NCI-H82 (cell line): ENCODE results near the gene CCNA1.

Source experiments
- DNase-seq: peaks from one replicate; lab custom pipeline; 2025; lab: John Stamatoyannopoulos, UW

CCNA1 gene

GRCh38 chr13:36454121-36454520 is 21.8 kb downstream of the CCNA1 start:
- DNase-seq: no peak

DNA sequence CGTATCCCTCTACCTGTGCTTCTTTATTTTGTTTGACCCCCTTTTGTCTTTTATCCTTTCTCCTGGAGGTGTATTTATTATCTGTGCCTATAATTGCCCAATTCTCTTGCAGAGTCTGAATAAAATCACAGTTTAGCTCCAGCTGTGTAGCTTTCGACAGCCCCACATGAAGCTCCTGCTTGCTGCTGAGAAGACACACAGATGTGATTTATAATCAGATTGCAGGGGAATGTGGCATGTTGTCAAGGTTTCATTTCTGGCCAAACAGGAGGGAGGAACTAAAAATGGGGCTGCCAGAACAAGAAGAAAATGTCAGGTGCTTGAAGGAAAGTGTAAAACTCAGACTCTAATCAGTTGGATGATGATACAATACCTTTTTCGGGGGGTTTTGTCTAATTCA is 22.7 kb downstream of the CCNA1 start:
- no peak for DNase-seq

DNA sequence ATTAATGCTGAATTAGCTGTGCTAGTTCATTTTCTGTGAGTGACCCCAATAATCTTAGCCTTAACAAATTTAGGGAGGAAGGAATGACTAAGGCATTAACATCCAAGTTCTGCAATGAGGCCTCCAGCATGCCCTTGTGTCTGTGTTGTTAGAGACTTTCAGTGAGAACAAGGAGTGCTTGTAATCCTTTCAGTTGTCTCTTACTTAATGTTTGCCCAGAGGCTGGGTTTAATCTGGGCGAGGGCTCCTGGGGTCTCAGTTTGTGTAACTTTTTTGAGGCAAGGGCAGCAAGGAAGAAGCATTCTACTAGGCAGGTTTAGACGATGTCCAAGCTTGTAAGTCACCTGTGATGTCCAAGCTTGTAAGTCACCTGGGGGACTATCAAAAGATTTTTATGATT is 24.3 kb downstream of the CCNA1 start:
- no peak for DNase-seq

DNA sequence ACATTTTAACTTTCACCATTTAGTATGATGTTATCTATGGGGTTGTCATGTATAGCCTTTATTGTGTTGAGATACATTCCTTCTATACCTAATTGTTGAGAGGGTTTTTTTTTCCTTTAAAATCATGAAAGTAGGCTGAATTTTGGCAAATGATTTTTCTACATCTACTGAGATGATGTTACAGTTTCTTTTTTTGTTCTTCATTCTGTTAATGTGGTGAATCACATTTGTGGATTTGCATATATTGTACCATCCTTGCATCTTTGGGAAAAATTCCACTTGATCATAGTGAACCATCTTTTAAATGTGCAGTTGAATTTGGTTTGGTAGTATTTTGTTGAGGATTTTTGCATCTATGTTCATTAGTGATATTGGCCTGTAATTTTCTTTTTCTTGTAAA is 29.2 kb downstream of the CCNA1 start:
- no peak for DNase-seq

GRCh38 chr13:36475468-36475867 is 43.2 kb downstream of the CCNA1 start:
- DNase-seq: peak; percentile 17

DNA sequence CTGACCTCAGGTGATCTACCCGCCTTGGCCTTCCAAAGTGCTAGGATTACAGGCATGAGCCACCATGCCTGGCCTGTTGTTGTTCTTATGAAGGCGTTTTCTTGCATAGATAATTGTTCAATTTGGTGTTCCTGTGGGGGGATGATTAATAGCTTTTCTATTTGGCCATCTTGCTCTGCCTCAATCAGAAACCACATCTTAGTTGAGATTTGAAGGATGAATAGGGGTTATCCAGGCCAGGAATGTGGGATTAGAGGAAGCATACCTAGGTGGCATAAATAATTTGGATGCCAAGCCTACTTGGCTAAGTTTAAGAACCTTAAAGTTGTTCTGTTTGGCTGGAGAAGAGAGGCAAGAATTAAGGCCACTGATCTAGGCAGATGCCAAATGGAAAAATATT is 44.4 kb downstream of the CCNA1 start:
- DNase-seq: no peak

- no peak for DNase-seq
Observed at GRCh38 chr13:36480726-36481427, 48.6 kb downstream of the CCNA1 start.

GRCh38 chr13:36490055-36490454 is 57.8 kb downstream of the CCNA1 start:
- DNase-seq: no peak
